ENCODE data around the gene RNF166.

RNF166 gene

GRCh38 chr16:88656291-88656980, 49.8 kb downstream of the RNF166 start:
- ChIA-PET CTCF (no interaction called here), POLR2A (no interaction called here)
- DNase-seq (ENCODE audit: extremely low spot score), result no peak
- no peak for TF ChIP-seq FOXK2 (IDR thresholded peaks at IDR 0.05)
- TF ChIP-seq L3MBTL2 (conservative IDR thresholded peaks at IDR 0.05), result no peak
- no peak for TF ChIP-seq ARNT (IDR thresholded peaks at IDR 0.05)
- no peak for TF ChIP-seq ZNF384 (IDR thresholded peaks at IDR 0.05)
- TF ChIP-seq HDGF (IDR thresholded peaks at IDR 0.05; ENCODE audit: borderline replicate concordance), result no peak
- TF ChIP-seq FOXA1 (IDR thresholded peaks at IDR 0.05), result no peak
- no peak for TF ChIP-seq FOXM1 (IDR thresholded peaks at IDR 0.05; ENCODE audit: borderline replicate concordance)
- no peak for TF ChIP-seq SUZ12 (IDR thresholded peaks at IDR 0.05)

DNA sequence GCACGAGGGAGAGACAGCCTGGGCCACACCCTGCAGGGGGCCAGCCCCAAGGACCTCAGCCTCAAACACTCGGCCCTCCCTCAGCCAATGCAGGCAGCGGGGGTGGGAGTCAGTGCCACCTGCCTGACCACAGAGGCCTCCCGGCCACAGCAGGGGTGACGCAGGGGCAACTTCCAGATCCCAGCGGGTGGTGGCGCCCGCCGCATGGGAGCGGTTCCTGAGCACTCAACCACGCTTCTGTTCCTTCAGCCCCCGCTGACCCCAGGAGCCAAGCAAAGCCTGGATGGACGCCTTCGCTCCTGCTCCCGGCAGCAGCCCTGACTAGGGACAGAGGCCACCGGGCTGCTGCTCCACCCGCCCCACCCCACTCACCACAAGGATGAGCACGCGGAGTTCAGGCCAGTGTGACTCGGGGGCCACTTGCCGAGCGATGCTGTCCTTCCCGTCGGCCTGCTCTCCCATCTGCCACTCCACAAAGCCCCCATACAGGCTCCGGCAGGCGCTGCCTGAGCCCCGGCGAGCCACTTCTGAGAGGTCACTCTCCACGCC, 50.4 kb downstream of the RNF166 start:
- ChIA-PET POLR2A (no interaction called here), CTCF (no interaction called here)
- no peak for DNase-seq (ENCODE audit: extremely low spot score)
- no peak for TF ChIP-seq SUZ12 (IDR thresholded peaks at IDR 0.05)
- no peak for TF ChIP-seq ZNF384 (IDR thresholded peaks at IDR 0.05)
- TF ChIP-seq, protein P1, sequence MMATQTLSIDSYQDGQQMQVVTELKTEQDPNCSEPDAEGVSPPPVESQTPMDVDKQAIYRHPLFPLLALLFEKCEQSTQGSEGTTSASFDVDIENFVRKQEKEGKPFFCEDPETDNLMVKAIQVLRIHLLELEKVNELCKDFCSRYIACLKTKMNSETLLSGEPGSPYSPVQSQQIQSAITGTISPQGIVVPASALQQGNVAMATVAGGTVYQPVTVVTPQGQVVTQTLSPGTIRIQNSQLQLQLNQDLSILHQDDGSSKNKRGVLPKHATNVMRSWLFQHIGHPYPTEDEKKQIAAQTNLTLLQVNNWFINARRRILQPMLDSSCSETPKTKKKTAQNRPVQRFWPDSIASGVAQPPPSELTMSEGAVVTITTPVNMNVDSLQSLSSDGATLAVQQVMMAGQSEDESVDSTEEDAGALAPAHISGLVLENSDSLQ (IDR thresholded peaks at IDR 0.05), result no peak
- TF ChIP-seq SP1 (IDR thresholded peaks at IDR 0.05), result no peak
- no peak for TF ChIP-seq BHLHE40 (IDR thresholded peaks at IDR 0.05; ENCODE audit: borderline replicate concordance)
- no peak for TF ChIP-seq HDGF (IDR thresholded peaks at IDR 0.05; ENCODE audit: borderline replicate concordance)
- no peak for TF ChIP-seq TARDBP (IDR thresholded peaks at IDR 0.05)
- TF ChIP-seq LEF1 (IDR thresholded peaks at IDR 0.05; ENCODE audit: borderline replicate concordance), result no peak

DNA sequence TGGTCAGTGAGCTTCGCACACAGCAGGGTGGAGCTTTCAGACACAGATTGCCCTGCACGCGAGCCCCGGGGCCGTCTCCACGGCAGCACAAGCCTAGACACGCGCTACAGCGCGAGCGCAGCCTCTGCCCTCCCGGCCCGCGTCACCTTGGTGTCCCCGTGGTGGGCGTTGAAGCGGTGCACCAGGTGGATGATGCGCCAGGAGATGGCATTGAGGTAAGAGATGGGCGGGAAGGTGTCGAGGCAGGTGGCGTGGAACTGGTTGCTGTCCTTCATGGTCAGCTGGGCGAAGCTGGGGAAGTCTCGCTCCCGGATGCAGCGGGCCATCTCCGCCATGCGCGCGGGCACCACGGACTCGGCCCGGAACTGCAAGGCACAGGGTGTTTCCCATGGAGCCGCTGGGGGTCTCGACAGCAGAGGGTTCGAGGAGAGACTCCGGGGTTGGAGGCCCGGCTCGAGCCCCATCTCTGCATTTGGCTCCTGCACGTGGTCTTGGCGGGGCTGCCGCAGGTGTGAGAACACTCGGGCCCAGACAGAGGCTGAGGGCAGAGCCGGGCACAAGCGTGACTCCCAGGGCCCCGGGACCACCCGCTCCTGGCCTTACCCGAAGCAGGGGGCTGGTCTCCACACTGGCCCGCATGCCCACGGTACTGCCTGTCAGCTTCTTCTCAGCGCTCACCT, 51.0 kb downstream of the RNF166 start:
- TF ChIP-seq SP1 (IDR thresholded peaks at IDR 0.05) (no peak), ELF4 (IDR thresholded peaks at IDR 0.05) (no peak), CTBP1 (IDR thresholded peaks at IDR 0.05; ENCODE audit: borderline replicate concordance) (no peak), NFRKB (IDR thresholded peaks at IDR 0.05) (no peak), TARDBP (IDR thresholded peaks at IDR 0.05) (no peak), ZNF384 (IDR thresholded peaks at IDR 0.05) (no peak), SUZ12 (IDR thresholded peaks at IDR 0.05) (no peak), L3MBTL2 (conservative IDR thresholded peaks at IDR 0.05) (no peak), ARNT (IDR thresholded peaks at IDR 0.05) (no peak)
- ChIA-PET CTCF (no interaction called here), POLR2A (no interaction called here)
- DNase-seq (ENCODE audit: extremely low spot score), result no peak

- DNase-seq (ENCODE audit: extremely low spot score), result no peak
- ChIA-PET POLR2A (no interaction called here), CTCF (no interaction called here)
- TF ChIP-seq ZNF384 (IDR thresholded peaks at IDR 0.05) (no peak), SUZ12 (IDR thresholded peaks at IDR 0.05) (no peak), TARDBP (IDR thresholded peaks at IDR 0.05) (no peak), SP1 (IDR thresholded peaks at IDR 0.05) (no peak), FOXA1 (IDR thresholded peaks at IDR 0.05) (no peak), L3MBTL2 (conservative IDR thresholded peaks at IDR 0.05) (no peak), BHLHE40 (IDR thresholded peaks at IDR 0.05; ENCODE audit: borderline replicate concordance) (no peak), LEF1 (IDR thresholded peaks at IDR 0.05; ENCODE audit: borderline replicate concordance) (no peak), FOXM1 (IDR thresholded peaks at IDR 0.05; ENCODE audit: borderline replicate concordance) (no peak), HDGF (IDR thresholded peaks at IDR 0.05; ENCODE audit: borderline replicate concordance) (no peak), ELF4 (IDR thresholded peaks at IDR 0.05) (no peak)
Observed at GRCh38 chr16:88654363-88655052, 51.7 kb downstream of the RNF166 start.

DNA sequence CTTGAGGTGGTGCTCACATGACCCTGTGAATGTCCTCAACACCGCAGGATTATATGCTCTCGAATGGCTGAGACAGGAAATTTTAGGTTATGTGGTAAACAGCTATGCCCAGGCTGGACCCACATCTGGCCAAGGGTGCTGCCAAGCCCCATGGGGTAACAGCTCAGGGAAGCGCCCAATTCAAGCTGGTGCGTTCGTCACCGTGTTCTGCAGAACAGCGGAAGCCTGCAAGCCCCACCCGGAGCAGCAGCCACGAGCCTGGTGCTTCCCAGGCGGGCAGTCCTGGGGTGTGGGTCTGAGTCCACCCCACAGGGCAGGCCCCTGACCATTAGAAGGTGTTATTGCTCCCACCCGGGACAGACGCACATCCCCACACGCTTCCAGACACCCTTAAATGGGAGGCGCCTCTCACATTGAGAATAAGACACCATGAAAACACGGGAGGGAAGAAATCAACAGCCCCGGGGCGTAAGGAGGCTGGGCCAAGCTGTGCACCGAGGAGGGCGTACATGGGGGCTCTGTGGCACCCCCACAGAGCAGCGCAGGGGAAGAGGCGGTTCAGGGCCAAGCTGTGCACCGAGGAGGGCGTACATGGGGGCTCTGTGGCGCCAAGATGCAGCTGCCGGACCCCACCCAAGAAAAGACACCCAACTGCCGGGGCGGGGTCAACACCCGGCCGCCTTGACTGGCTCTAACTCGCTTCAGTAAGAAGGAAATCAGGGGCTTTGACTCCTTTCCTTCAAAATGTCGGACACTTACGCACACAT, 52.4 kb downstream of the RNF166 start:
- TF ChIP-seq FOXK2 (IDR thresholded peaks at IDR 0.05) (no peak), LEF1 (IDR thresholded peaks at IDR 0.05; ENCODE audit: borderline replicate concordance) (no peak), ZNF384 (IDR thresholded peaks at IDR 0.05) (no peak), L3MBTL2 (conservative IDR thresholded peaks at IDR 0.05) (no peak), FOXA1 (IDR thresholded peaks at IDR 0.05) (no peak)
- ChIA-PET POLR2A (no interaction called here), CTCF (no interaction called here)
- DNase-seq (ENCODE audit: extremely low spot score), result no peak

DNA sequence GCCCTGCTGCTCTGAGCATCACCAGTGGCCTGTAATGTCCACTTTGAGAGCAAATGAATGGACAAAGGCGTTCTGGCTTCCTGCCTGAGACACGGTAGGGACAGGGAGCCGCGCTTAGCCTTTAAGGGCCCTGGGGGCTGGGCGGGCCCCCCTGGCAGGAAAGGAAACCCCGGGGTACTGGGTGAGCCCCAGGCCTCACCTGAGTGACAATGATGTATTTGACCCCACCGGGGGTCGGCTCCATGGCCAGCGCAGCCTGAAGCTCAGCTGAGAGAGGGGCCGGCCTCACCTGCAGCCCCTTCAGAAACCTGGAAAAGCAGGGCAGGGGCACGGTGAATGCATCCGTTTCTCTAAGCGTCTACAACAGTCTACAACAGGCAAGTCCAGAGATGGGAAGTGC, 53.1 kb downstream of the RNF166 start:
- CTCF ChIA-PET, result no interaction called here
- POLR2A ChIA-PET, result interaction anchor here (0.7 kb wide), 1 partner anchor 10 kb away, joined by 3 read pairs; the partner anchor contains the start of gene MVD
- DNase-seq (ENCODE audit: extremely low spot score), result no peak

GRCh38 chr16:88652762-88653063, 53.5 kb downstream of the RNF166 start:
- CTCF ChIA-PET, result no interaction called here
- no peak for TF ChIP-seq CTBP1 (IDR thresholded peaks at IDR 0.05; ENCODE audit: borderline replicate concordance)
- TF ChIP-seq ARNT (IDR thresholded peaks at IDR 0.05), result no peak
- no peak for TF ChIP-seq BHLHE40 (IDR thresholded peaks at IDR 0.05; ENCODE audit: borderline replicate concordance)
- TF ChIP-seq ZNF384 (IDR thresholded peaks at IDR 0.05), result no peak
- no peak for TF ChIP-seq L3MBTL2 (conservative IDR thresholded peaks at IDR 0.05)
- no peak for TF ChIP-seq FOXA1 (IDR thresholded peaks at IDR 0.05)
- no peak for TF ChIP-seq ELF4 (IDR thresholded peaks at IDR 0.05)
- no peak for TF ChIP-seq SP1 (IDR thresholded peaks at IDR 0.05)
- POLR2A ChIA-PET, result interaction anchor here (0.7 kb wide), 1 partner anchor 10 kb away, joined by 3 read pairs; the partner anchor contains the start of gene MVD

More for the DNA sequence above, 53.1 kb downstream of the RNF166 start:
- TF ChIP-seq SUZ12 (IDR thresholded peaks at IDR 0.05) (no peak), CTBP1 (IDR thresholded peaks at IDR 0.05; ENCODE audit: borderline replicate concordance) (no peak), BHLHE40 (IDR thresholded peaks at IDR 0.05; ENCODE audit: borderline replicate concordance) (no peak)

More at GRCh38 chr16:88652762-88653063, 53.5 kb downstream of the RNF166 start:
- no peak for DNase-seq (ENCODE audit: extremely low spot score)
